GM18520 (cell line): ENCODE data around the gene SMCO3.
A peak's percentile ranks its signal among the peaks of the same experiment; 100 is the strongest.

Source experiments
- ATAC-seq: cut with Tn5 transposase; IDR thresholded peaks from one replicate; pipeline ENCODE4 v1.9.1; 2021; ENCODE audit not compliant: unreplicated experiment

The SMCO3 gene

GRCh38 chr12:14828892-14829291 lies 14.9 kb upstream of the SMCO3 start:
- peak; percentile 61 for ATAC-seq

DNA sequence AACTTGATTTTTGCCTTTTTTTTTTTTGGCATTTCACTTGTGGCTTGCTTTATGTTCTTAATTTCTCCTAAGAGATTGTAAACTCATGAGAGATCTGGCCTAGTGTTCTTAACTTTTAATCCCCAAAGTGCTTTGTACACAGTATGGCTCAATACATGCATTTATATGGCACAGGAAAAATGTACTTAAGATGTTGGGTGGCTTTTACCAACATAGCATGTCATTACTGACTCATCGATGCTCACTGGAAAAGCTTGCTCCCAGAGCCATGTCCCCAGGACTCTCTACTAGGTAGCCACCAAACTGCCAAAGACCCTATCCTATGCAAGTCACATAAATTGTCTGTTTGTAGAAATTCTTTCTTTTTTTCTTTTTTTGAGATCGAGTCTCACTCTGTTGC lies 13.1 kb upstream of the SMCO3 start:
- no peak for ATAC-seq

GRCh38 chr12:14826491-14826890 lies 12.5 kb upstream of the SMCO3 start:
- ATAC-seq = no peak

DNA sequence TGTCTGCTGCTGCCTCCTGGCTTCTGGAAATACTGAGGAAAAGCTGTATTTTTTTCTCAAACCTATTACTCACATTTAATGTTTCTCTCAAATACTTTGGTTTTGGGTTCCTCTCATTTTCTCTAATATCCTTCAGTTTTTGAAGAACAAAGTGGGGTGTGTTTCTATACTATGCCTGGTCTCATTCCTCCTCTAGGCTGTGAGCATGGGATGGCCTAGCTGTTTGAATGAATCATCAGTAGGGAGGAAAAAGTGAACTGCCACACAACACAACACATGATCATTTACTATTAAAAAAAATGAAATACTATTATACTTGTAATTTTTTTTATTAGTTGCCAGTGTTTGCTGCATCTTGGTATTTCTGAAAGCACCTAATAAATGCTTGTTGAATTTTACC lies 11.3 kb upstream of the SMCO3 start:
- no peak for ATAC-seq

- ATAC-seq = peak; percentile 41
Measured at GRCh38 chr12:14824012-14824634, 10.1 kb upstream of the SMCO3 start.

DNA sequence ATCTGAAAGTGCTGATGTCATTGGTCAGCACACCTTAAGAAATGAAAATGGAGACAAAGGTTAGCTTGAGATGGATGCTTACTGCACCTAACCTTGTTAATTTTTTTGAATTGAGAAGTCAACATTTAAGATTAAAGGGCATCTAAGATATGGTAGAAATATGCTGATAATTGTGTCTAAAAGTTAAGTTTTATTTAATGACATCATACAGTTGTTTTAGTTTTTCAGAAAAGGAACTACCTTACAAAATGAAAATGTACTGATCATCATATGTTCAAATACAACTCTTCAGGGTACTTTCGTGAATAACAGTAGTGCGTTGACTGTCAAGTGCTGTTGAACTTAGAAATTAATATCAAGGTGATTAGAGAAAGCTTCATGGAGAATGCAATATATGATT lies 2.5 kb downstream of the SMCO3 start:
- ATAC-seq = no peak

- ATAC-seq = no peak
Measured at GRCh38 chr12:14810953-14811483, 3.0 kb downstream of the SMCO3 start.

- ATAC-seq = no peak
Measured at GRCh38 chr12:14810167-14810952, 3.6 kb downstream of the SMCO3 start.

GRCh38 chr12:14803830-14804160 lies 10.2 kb downstream of the SMCO3 start:
- peak; percentile 4 for ATAC-seq

DNA sequence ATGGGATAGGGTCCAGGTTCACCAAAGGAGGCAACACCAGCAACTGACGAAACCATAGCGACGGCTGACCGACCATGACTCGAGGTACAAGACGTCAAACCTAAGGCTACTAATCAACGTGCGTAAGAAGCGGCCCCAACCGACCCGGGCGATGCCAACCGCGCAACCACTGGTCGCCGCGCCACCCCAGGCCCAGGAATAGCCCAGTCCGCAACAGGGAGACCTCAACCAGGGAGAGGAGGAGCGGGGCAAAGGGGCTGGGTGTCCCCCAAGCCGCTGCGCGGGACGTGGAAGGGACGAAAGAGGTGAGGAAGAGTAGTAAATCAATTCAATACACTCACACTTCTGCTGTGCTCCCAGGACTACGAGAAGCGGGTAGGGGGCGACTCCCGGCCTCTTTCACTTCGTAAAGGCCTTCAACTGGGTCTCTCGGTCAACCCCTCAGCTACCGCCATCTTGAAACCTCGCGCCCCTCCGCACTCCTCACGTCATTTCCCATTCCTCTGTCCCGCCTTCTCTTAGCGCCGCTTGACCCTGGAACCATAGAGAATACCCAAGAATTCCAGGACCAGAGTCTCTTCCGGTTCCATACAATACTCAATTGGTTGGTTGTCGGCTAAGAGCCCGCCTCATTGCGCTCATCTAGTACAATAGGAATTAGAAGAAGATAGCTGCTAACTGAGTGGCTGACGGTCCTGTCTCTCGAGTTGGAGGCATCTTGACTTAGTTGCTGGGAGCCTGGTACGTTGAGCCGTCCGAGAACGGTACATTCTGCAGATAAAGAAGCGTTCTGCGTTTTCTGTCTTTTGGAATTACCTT lies 10.8 kb downstream of the SMCO3 start, which contains the start of the genes C12orf60 and WBP11:
Gene C12orf60 (plus strand): TSS at position 660 of the 819 bp plus-strand sequence. CDS start 19,266 bp downstream, outside the sequence.
Gene WBP11 (minus strand): TSS at position 468 of the 819 bp plus-strand sequence. CDS start 2,095 bp downstream, outside the sequence.
- peak; percentile 100 for ATAC-seq

DNA sequence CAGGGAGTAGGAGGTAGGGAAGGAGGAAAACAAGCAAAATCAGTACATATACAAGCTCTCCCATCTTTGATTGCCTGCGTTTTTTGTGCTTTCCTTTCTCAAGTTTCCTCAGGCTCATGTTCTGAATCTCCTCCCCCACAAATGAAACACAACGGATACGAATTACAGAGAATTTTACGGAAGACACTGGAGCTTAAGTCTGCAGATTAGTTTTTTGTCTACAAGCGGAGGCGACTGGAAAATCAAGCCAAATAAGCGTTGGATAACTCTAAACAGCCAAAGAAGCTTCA lies 11.3 kb downstream of the SMCO3 start:
- no peak for ATAC-seq

GRCh38 chr12:14802247-14802646 lies 11.7 kb downstream of the SMCO3 start:
- ATAC-seq = no peak

DNA sequence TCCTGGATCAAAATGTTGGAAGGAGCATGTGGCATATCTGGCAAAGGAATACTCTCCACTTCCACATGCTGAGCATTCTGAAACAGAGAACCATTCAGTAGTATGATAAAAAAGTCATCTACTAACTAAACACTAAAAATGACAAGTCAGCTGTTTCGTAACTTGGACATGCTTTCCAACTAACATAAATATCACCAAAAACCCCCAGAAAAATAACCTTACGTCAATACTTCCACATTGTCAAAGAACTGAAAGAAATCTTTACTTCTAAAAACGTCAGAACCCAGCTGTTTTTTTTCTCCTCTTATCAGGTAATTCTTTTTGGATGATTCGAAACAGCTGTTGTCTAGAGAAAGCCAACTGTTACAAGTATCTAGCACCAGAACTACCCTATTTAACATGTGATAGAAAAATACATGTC lies 18.9 kb downstream of the SMCO3 start:
- ATAC-seq = no peak

GRCh38 chr12:14785568-14785967 lies 28.4 kb downstream of the SMCO3 start:
- no peak for ATAC-seq

- ATAC-seq = no peak
Measured at GRCh38 chr12:14784471-14784870, 29.5 kb downstream of the SMCO3 start.

- no peak for ATAC-seq
Measured at GRCh38 chr12:14782756-14783155, 31.2 kb downstream of the SMCO3 start.

DNA sequence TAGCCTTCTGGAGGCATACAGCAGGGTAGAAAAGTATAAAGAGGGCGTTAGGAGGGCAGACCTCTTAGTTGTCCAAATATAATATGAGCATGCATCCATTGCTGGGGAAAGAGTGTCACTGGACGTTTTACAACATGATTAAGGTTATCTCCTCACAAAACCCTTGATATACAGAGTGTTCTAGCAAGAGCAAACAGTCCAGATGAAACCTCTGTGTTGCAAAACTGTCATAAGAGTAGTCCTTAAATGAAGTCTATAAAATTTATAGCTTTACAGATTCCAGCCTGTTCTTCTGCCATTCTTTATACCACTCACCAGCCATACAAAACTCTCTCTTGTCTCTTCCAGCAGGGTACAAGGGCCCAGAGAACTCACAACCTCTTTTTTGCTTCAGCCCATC lies 32.4 kb downstream of the SMCO3 start:
- no peak for ATAC-seq

- no peak for ATAC-seq
Measured at GRCh38 chr12:14780859-14781258, 33.1 kb downstream of the SMCO3 start.

DNA sequence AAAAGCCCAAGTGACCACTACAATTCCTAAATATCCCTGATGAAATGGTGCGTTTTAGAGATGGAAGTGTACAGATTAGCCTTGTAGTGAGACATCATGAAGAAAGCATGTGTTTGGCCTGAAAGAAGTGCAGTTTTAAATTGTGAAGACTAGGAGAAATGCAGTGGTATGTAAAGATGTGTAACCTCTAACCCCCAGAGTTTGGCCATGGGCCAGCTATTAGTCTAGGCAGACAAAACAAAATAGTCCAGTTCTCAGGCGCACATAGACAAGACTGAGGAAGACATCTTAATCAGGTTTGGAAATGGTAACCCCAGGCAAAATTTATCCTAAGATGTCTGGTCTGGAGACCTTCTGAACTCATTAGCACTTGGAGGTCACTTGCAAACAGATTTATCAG lies 34.1 kb downstream of the SMCO3 start:
- ATAC-seq = no peak

GRCh38 chr12:14777271-14777670 lies 36.7 kb downstream of the SMCO3 start:
- no peak for ATAC-seq

GRCh38 chr12:14776236-14776961 lies 37.6 kb downstream of the SMCO3 start:
- ATAC-seq = no peak
